GM19455 (cell line): ENCODE results near the gene RASA2.
"Not testable (repeated sequence)": the region's sequence is repeated elsewhere in the genome, so short reads cannot be mapped to it uniquely, and the experiment has no call there.

Experiments used
- ATAC-seq: cut with Tn5 transposase; IDR thresholded peaks from one replicate; pipeline ENCODE4 v1.9.1; 2021; ENCODE audit not compliant: unreplicated experiment

Gene RASA2

DNA sequence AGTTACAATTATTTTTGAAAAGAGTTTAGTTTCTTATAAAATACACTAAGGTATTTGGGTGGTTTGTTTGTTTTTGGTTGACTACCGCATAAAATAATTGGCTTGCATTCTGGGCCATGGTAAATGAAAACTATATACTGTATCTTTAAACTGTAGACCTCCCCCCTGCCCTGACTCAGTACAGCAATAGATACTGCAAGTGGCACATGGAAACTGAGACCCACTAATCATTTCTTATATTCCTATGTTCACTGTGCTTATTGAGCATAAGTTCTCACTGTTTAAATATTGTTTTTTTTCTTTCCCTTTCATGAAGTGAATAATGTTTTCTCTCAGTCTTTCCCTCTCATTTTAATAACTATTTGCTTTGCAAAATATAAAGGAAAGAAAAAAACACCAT lies 45.8 kb downstream of the RASA2 start:
- no peak for ATAC-seq

DNA sequence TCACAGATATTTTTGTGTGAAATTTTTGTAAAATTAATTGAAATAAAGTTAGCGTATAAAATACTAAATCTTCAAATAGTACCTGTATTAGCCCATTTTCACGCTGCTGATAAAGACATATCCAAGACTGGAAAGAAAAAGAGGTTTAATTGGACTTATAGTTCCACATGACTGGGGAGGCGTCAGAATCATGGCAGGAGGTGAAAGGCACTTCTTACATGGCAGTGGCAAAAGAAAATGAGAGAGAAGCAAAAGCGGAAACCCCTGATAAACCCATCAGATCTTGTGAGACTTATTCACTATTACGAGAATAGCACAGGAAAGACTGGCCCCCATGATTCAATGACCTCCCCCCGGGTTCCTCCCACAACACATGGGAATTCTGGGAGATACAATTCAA lies 49.2 kb downstream of the RASA2 start:
- not testable (repeated sequence) for ATAC-seq

DNA sequence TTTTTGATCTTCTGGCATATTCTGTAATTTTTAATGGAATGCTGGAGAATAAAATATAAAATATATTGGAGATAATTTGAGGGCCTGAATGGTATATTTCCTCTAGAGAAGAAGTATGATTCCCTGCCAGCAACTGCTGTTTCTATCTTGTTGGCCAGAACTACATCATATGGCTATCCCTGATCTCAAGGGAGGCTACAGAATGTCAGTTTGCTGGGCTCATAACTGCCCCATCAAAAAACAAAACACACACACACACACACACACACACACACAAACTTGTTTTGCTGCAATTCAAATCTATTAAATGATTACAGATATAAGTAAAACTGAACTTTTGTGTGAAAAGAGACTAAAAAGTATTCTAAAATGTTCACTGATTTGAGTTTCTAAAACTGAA lies 51.0 kb downstream of the RASA2 start:
- ATAC-seq, result no peak

DNA sequence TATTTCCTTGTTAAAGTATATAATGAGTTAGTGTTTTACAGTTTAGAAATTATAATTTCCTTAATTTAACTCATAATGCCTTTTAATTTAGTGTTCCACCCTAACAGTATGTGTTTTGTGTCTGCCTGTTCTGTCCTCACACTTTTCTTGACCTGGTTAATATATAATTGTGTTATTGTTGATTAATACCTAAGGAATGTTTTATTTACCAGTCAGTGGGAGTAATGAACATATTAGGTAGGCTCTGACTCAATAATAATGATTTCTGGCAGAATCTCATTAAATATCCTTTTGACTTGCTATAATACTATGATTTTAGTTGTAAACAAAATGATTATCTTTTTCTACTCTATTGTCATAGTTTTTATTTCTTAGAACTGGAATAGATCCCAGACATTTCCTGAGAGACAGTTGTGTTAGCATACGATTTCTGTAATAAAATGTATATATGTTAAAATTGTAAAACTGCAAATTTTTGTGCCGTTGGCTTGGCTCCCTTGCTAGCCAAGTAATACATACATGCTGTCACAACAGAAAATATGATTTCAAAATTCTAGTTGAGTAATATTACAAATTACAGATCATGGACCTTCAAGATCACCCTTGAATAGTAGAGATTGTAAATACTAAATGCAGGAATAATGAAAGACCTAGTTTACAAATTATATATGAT lies 51.9 kb downstream of the RASA2 start:
- no peak for ATAC-seq

DNA sequence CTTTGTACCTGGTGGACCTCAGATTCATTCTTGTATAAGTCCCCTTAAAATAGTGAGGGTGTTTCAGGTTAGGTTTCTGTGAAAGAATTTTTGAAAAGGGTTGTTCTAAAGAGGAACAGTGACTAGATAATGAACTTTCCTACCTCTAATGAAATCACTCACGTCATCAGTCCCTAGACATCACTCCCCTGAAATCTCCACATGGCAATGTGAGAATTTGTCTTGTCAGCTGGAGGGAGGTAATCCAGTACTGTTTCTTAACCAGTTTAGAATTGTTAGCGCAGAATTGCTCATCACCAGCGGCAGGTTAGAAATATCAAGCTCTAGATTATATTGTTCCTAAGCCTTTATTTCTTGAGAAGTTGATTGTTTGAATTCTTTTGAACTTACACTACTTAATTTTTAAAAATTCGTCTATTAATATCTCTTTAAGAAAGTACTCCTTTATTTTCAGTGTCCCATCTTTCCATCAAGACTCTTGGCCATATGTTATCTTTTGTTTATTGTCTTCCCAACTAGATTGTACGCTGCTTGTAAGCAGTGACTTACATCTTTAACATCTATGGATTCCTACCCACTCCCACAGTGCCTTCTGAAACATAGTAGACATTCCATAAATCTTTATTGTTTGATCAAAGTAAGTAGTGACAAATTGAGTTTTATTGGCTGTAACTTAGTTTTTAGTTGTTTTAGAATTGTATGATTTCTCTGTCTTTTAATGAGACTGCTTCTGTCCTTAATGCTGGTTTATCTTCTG lies 52.8 kb downstream of the RASA2 start:
- no peak for ATAC-seq

DNA sequence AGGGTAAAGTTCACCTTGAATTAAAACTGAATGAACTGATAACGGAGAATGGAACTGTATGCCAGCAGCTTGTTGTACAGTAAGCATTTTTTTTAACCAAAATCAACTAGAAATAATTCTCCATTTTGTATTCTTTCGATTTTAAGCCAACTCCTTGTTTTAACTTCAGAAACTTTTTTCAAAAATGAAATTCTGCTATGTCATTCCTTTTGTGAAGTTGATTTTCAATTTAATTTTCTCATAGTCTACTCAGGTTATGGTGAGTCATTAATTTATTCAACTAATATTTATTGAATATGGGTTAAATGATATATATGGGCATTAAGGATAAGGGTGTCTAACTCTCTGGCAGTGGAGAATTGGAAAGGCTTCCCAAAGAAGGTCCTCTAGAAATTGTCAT lies 53.7 kb downstream of the RASA2 start:
- no peak for ATAC-seq

DNA sequence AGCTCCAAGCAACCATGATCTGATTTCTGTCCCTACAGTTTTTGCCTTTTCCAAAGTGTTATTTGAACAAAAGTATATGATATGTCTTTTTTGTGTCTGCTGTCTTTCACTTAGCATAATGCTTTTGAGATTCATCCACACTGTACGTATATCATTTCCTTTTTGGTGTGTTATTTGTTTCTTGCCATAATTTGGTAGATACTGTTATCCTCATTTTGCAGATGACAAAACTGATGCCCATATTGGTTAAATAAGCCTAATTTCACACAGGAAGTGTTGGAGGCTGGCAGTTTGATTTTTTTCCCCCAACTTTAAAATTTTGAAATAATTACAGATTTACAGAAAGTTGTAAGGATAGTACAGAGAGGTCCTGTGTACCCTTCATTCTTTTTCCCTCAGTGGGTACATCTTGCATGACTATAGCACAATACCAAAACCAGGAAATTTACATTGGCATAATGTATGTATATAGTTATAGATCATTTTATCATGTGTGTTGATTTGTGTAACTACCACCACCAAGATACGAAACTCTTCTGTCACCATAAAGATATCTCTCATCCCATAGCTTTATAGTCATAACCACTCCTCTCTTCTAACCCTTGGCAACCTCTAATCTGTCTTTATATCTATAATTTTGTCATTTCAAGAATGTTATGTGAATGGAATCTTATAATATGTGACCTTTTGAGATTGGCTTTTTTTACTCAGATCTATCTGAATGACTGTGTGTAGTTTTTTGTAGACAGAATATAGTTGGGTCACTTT lies 55.6 kb downstream of the RASA2 start:
- ATAC-seq, result no peak

DNA sequence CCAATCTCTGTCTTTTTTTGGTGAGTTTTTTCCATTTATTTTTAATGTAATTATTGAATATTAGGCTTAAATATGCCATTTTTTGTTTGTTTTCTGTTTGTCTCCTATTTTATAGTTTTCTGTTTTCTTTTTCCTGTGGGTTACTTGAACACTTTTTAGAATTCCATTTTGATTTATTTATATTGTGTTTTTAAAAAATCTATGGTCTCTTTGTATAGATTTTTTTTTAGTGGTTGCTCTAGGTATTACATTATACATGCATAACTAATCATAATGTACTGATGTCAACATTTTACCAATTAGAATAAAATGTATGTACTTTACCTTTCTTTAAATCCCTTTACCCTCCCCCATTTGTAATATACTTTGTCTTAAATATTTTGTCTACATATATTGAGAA lies 56.2 kb downstream of the RASA2 start:
- no peak for ATAC-seq

DNA sequence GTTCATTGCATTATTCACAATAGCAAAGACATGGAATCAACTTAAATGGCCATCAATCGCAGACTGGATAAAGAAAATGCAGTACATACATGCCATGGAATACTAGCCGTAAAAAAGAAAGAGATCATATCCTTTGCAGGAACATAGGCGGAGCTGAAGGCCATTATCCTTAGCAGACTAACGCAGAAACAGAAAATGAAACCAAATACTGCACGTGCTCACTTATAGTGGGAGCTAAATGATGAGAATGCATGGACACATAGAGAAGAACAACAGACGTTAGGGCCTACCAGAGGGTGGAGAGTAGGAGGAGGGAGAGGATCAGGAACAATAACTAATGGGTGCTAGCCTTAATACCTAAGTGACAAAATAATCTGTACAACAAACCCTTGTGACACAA lies 57.9 kb downstream of the RASA2 start:
- ATAC-seq, result no peak

DNA sequence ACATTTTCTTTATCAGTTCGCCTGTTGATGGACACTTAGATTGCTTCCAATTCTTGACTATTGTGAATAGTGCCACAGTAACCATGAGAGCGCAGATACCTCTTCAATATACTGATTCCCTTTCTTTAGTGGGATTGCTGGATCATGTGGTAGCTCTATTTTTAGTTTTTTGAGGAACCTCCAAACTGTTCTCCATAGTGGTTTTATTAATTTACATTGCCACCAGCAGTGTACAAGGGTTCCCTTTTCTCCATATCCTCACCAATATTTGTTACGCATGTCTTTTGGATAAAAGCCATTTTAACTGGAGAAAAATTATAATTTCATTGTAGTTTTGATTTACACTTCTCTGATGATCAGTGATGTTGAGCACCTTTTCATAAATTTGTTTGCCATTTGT lies 59.3 kb downstream of the RASA2 start:
- no peak for ATAC-seq

DNA sequence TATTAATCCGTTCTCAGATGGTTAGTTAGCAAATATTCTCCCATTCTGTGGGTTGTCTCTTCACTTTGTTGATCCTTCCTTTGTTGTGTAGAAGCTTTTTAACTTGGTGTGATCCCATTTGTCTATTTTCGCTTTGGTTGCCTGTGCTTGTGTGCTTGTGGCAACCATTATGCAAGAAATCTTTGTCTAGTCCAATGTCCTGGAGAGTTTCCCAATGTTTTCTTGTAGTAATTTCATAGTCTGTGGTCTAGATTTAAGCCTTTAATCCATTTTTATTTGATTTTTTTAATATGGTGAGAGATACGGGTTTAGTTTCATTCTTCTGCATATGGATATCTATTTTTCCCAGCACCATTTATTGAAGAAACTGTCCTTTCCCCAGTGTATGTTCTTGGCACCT lies 59.8 kb downstream of the RASA2 start:
- ATAC-seq, result no peak

DNA sequence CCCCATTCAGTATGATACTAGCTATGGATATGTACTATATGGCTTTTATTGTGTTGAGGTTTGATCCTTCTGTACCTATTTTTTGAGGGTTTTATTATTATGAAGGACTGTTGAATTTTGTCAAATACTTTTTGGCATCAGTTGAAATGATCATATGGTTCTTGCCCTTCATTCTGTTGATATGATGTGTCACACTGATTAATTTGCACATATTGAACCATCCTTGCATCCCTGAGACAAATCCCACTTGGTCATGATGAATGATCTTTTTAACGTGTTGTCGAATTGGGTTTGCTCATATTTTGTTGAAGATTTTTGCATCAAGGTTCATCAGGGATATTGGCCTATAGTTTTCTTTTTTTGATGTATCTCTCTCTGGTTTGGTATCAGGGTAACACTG lies 61.0 kb downstream of the RASA2 start:
- no peak for ATAC-seq

DNA sequence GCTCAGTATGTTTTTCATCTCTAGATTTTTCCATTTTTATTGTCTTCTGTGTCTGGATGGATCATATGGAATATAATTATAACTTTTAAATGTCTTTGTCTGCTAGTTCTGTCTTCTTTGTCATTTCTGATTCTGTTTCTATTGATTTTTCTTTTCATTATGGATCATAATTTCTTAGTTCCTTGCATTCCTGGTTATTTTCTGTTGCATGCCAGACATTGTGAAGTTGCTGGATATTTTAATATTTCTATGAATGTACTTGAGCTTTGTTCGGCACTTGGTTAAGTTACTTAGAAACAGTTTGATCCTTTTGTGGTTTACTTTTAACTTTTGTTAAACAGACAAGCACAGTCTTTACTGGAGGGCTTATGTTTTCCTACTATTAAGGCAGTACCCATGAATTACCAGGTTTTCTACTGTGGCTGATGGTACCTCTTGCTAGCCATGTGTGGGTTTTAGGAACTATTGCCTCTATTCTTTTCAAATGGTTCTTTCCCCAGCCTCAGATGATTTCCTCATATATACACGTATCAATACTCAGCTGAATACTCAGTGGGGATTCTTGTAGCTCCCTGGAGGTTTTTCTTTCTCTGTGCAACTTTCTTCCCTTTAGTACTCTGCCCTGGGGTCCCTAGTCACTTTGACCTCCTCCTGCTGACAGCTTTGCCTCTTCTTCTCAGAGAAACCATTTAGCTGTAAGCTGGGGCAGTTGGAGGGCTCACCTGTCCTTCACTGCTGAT lies 64.3 kb downstream of the RASA2 start:
- no peak for ATAC-seq

DNA sequence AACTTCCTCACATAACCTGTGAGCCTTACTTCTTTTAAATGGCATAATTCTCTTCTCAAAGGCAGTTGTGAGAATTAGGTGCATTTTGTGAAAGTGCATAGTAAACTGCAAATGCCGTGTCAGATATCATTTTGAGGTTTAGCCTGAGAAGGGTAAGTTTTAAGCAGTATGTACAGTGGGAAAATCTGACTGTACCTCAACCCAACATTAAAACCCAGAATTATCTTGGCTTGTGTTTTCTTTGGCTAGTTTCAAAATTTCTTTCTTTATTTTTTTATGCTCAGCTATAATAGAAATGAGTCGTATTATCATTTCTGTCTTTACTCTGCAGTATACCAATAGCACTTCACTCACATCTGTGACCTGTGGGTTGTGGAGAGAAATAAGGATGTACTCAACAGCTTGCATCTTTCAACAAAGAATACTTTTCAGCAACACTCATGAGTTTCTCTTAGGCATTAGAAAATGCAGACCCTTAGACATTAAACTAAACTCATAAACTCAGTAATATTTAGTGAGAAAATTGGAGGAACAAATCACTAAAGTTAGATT lies 65.7 kb downstream of the RASA2 start:
- no peak for ATAC-seq

DNA sequence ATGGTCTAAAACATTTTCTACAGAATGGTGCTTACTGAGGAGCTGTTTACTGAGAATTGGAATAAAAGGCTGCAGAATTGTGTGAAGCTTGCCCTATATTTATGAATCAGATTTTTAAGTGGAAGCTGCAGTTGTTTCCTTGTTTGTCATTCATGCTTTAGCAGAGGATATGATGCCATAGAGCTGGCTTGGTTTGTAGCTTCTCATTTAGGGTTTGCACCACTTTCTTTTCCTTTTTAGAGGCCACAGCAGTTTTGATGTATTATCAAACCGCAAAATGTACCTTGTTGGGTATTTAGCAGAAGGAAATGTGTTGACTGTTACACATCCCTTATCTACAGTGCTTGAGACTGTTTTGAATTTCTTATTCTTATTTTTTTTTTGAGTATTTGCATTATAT lies 66.2 kb downstream of the RASA2 start:
- ATAC-seq, result no peak

DNA sequence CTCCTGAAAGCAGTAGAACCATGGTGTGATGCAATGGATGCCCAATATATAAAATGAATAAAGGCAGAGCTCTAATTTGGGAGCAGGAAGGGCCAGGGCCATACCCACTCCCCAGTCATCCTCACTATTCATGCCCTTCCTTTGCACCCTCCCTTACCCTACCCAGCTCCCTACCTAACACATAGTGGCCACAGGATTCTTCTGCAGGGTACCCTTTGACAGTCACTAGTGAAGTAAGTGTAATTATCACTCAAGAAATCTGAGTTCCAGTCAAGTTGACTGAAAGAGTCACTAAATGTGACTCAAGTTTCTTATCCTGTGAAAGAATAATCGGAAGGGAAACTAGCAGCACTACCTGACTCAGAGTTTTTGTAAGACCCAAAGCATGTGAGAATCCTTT lies 69.2 kb downstream of the RASA2 start:
- ATAC-seq, result no peak

DNA sequence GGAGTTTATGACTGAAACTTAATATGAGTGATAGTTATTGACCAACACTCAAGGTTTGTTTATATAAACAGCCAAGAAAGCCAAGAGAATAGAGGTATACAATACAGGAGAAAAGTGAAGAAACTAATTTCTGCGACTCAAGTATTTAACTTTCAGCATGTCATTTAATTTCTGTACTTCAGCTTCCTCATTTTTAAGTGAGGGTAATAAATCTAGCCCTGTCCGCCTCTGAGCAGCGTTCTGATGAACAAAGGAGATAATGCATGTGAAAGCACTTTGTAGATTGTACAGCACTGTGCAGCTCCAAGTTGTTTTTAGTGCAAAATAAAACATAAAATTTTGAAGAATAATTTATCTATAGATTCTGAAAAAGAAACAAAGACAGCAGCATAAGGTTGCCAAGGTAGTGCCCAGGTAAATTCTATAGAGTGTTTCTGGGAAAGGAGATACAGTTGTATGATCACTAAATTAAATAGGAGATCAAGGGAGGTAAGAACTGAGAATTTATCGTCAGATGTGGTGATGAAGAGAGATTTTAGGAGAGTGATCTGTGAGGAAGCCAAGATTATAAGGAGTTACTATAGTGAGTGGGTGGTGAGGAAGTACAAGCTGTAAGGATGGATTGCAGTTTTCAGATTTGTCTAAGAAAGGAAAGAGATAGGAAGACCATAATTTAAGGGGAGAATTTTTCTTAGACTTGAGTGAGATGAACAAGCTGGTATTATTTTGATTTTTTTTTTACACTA lies 71.3 kb downstream of the RASA2 start:
- no peak for ATAC-seq

DNA sequence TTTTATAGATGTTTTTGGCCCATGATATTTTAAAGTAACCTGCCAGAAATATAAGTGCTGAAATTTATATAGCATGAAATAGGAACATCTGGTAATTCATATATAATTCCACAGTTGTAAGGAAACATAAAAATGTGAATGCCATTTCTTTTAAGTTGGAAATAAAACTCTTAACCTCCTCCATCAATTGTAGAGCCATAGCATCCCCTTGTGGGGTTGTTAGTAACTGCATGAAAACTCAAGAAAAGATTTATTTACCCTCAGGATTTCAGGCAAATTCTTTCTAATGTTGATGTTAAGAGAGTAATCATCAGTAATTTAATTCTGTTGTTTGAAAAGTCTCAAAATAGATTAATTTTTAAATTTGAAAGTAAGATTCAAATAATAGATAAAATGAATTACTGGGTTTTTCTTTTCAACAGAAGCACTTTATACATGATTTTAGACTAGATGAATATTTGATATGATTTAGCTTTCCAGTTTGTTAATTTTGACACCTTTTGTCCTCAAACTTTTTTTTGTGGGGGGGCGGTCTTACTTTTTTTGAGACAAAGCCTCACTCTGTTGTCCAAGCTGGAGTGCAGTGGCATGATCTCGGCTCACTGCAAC lies 74.7 kb downstream of the RASA2 start:
- ATAC-seq, result no peak

DNA sequence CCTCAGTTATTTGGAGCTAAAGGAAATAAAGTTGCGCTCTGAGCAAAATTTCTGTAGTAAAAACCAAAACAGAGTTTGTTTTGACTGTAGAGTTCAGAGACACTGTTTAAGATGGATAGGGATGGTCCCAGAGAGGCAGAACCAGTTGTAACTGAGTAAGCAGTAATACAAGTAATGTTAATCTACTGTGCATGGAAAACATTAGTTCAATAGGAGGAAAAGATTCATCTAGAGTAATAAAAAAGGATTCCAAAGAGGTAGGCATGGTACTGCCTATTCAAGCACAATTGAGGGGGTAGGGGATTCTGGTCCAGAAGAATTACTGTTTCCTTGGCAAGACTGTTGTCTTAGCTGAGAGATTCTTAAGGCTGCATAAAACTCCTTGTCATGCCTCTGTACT lies 77.4 kb downstream of the RASA2 start:
- ATAC-seq, result no peak

DNA sequence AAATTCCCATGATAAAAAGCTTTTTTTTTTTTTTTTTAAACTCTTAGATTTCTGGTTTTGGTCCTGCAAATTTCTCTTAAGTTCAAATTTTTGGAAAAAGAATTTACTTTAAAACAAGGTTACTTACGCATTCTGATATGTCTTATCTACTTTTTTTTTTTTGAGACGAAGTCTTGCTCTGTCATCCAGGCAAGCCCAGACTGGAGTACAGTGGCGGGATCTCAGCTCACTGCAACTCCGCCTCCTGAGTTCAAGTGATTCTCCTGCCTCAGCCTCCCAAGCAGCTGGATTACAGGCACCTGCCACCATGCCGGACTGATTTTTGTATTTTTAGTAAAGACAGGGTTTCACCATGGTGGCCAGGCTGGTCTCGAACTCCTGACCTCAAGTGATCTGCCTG lies 83.2 kb downstream of the RASA2 start:
- ATAC-seq, result no peak
